ENCODE results near the gene AFAP1L1.

DNA sequence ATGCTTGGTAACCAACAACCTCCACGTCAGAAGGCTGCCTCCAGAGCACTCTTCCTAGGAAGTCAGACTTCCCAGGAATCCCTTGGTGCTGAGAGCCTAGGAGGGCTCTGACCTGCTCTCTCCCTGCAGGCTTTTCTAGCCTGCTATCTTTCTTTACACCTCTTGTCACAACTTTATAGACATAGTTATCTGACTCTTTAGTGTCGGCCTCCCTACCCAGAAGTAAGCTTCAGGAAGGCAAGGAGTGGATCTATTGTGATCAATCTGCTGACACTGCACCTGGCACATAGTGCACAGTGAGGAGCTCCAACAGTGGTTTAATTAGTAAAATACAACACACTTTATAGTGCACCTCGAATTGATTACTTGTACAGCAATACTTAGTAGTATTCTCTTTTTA is 2.3 kb downstream of the AFAP1L1 start:
- TF ChIP-seq SP1 (IDR thresholded peaks at IDR 0.05) = no peak
- TF ChIP-seq BHLHE40 (IDR thresholded peaks at IDR 0.05; ENCODE audit: borderline replicate concordance) = no peak
- TF ChIP-seq ELF4 (IDR thresholded peaks at IDR 0.05) = no peak
- TF ChIP-seq SUZ12 (IDR thresholded peaks at IDR 0.05) = no peak
- no peak for TF ChIP-seq HDGF (IDR thresholded peaks at IDR 0.05; ENCODE audit: borderline replicate concordance)
- no peak for TF ChIP-seq NFRKB (IDR thresholded peaks at IDR 0.05)
